Effector memory CD4-positive, alpha-beta T cell (primary cell): Measurements from ENCODE around the gene CDKAL1.

Experiments
- DNase-seq, 3 donors: peaks; one replicate each; pipeline ENCODE4 v3.0.0-alpha.2; 2020
- H3K27ac ChIP-seq: 2 replicates; pipeline ENCODE4 v1.7.0; 2013; ENCODE audit warnings: mild to moderate bottlenecking, low read length, moderate library complexity; ENCODE audit not compliant: insufficient read depth, poor library complexity, severe bottlenecking
- H3K27me3 ChIP-seq: replicated peaks from 2 replicates; pipeline ENCODE4 v1.7.0; 2013; ENCODE audit warnings: mild to moderate bottlenecking, low read length; ENCODE audit not compliant: insufficient read depth, control insufficient read depth, poor library complexity, severe bottlenecking
- H3K36me3 ChIP-seq: 2 replicates; pipeline ENCODE4 v1.7.0; 2013; ENCODE audit warnings: mild to moderate bottlenecking, low read length, moderate library complexity; ENCODE audit not compliant: control insufficient read depth, insufficient read depth
- H3K4me1 ChIP-seq: 2 replicates; pipeline ENCODE4 v1.7.0; 2013; ENCODE audit warnings: low read length, mild to moderate bottlenecking; ENCODE audit not compliant: control insufficient read depth, insufficient read depth, poor library complexity, severe bottlenecking
- H3K4me3 ChIP-seq: 2 replicates; pipeline ENCODE4 v1.7.0; 2013; ENCODE audit warnings: low read length, low read depth, mild to moderate bottlenecking; ENCODE audit not compliant: insufficient read depth, poor library complexity, severe bottlenecking
- H3K9me3 ChIP-seq: 2 replicates; pipeline ENCODE4 v1.7.0; 2013; ENCODE audit warnings: mild to moderate bottlenecking, low read length, moderate library complexity; ENCODE audit not compliant: control insufficient read depth

CDKAL1 gene

DNA sequence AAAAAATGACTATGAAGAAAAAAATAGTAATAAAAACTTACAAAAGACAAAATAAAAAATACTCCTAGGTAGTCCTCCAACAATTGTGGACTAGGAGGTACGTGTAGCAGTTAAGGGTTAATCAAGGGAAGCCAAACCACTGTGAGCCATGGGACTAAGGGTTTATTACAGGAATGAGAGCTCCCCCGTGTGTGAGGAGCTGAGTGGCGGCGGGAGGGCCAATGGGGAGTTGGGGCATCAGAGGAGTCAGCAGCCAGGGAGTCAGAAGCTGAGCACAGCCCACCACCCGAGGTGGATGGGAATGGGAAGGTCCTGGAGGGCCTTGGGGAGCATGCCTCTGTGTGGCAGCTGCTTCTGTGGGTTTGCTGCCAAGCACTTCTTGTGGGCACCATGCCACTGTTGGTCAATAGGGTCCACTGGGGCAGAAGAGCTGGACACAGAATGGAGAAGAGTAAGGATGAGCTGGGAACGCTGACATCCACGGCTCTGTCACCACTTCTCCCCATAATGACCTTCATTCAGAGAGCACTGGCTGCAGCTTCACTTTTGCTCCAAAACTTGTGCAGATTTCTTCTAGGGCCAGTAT, 373.3 kb downstream of the CDKAL1 start:
- Histone ChIP-seq H3K27ac (no peak overlapping the region), H3K4me1 (no peaks in the 10 kb centered on the region), H3K27me3 (no peaks in the 10 kb centered on the region), H3K4me3 (no peak overlapping the region), H3K9me3 (no peaks in the 10 kb centered on the region), H3K36me3 (no peaks in the 10 kb centered on the region)
- DNase-seq = no peak

- H3K36me3 ChIP-seq = no peaks in the 10 kb centered on the region
- DNase-seq = no peak
- H3K4me3 ChIP-seq = no peak overlapping the region
- H3K4me1 ChIP-seq = no peaks in the 10 kb centered on the region
- no peak overlapping the region for H3K27ac ChIP-seq
- no peaks in the 10 kb centered on the region for H3K9me3 ChIP-seq
- H3K27me3 ChIP-seq = no peaks in the 10 kb centered on the region
Measured at GRCh38 chr6:20909621-20910020, 375.4 kb downstream of the CDKAL1 start.

DNA sequence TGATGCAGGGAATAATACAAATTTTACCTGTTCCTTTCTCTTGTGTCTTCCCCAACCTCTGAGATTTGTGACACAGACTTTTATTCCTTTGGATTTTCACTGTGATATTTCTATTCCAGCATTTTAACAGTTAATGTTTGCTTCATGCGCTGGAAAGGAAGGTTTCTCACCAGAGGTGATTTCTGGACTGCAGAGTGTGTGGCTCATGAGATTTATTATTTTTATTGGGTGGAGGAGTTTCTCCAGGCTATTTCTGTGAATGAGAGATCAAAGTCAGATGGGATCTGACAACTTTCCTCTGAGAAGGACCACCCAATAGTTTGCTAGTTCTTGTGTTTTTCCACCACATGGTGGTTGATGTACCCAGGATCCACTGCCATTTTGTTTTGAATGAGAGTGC, 377.5 kb downstream of the CDKAL1 start:
- Histone ChIP-seq H3K4me1 (no peaks in the 10 kb centered on the region), H3K9me3 (no peaks in the 10 kb centered on the region), H3K36me3 (no peaks in the 10 kb centered on the region), H3K27me3 (no peaks in the 10 kb centered on the region), H3K27ac (no peak overlapping the region), H3K4me3 (no peak overlapping the region)
- no peak for DNase-seq

DNA sequence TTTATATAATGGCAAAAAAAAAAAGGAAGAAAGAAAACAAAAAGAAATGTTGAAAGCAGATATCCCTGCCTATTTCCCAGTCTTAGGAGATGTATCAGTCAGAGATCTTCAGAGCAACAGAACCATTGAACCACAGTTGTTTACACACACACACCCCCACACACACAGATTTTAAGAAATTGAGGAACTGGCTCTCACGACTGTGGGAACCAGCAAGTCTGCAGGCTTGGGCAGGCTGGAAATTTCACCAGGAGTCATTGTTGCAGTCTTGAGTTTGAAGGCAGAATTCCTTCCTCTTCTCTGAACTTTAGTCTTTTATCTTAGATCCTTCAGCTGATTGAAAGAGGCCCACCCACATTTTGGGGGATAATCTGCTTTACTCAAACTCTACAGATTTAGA, 380.9 kb downstream of the CDKAL1 start:
- no peak for DNase-seq
- Histone ChIP-seq H3K36me3 (no peaks in the 10 kb centered on the region), H3K4me3 (no peak overlapping the region), H3K27ac (no peak overlapping the region), H3K9me3 (no peaks in the 10 kb centered on the region), H3K27me3 (no peaks in the 10 kb centered on the region), H3K4me1 (no peaks in the 10 kb centered on the region)

- no peaks in the 10 kb centered on the region for H3K27me3 ChIP-seq
- no peak overlapping the region for H3K27ac ChIP-seq
- no peak for DNase-seq
- H3K9me3 ChIP-seq = no peaks in the 10 kb centered on the region
- H3K4me3 ChIP-seq = no peak overlapping the region
- H3K36me3 ChIP-seq = no peaks in the 10 kb centered on the region
- no peaks in the 10 kb centered on the region for H3K4me1 ChIP-seq
Measured at GRCh38 chr6:20915626-20916025, 381.4 kb downstream of the CDKAL1 start.

GRCh38 chr6:20916086-20916485, 381.8 kb downstream of the CDKAL1 start:
- H3K36me3 ChIP-seq = no peaks in the 10 kb centered on the region
- H3K27ac ChIP-seq = no peak overlapping the region
- H3K9me3 ChIP-seq = no peaks in the 10 kb centered on the region
- H3K27me3 ChIP-seq = no peaks in the 10 kb centered on the region
- H3K4me3 ChIP-seq = no peak overlapping the region
- no peak for DNase-seq
- H3K4me1 ChIP-seq = no peaks in the 10 kb centered on the region

DNA sequence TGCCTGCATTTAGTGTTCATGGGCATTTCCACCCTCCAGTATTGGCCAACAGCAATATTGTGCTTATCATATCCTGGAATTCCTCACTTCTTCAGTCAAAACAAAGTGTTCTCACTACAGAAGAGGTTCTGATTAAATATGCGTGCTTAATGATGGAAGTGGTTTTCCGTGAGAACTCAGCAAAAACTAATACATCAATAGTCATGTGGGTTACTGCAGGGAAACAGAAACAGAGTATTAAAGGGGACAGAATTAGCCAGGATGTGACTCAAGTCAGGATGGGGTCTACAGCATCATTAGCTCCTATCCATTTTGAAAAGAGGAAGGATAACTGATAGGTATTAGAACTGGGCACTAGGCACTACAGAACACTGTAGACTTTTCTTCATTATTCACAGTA, 384.6 kb downstream of the CDKAL1 start:
- no peaks in the 10 kb centered on the region for H3K36me3 ChIP-seq
- no peak overlapping the region for H3K4me3 ChIP-seq
- H3K9me3 ChIP-seq = no peaks in the 10 kb centered on the region
- H3K27ac ChIP-seq = no peak overlapping the region
- no peaks in the 10 kb centered on the region for H3K27me3 ChIP-seq
- no peaks in the 10 kb centered on the region for H3K4me1 ChIP-seq
- no peak for DNase-seq

GRCh38 chr6:20919677-20920385, 385.6 kb downstream of the CDKAL1 start:
- Histone ChIP-seq H3K4me3 (no peak overlapping the region), H3K36me3 (no peaks in the 10 kb centered on the region), H3K4me1 (no peaks in the 10 kb centered on the region), H3K9me3 (no peaks in the 10 kb centered on the region), H3K27me3 (no peaks in the 10 kb centered on the region), H3K27ac (no peak overlapping the region)
- DNase-seq = no peak

DNA sequence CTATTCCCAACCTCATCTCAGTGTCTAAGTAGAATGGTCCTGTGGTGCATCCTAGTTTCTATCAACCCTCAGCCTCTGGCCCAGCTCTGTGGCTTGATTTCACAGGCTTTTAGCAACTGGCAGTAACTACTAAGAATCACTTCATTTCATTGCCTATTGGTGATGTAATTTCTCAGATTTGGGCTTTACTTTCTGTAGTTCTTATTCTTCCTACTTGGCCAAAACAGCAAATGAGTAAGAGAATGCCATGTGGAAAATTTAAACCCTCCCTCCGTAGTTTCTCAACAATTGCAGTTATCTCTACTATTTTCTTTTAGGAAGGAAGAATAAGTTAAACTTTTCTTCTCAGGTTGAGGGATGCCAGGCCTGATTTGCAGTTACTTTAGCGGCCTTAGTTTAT, 387.3 kb downstream of the CDKAL1 start:
- no peak for DNase-seq
- H3K4me1 ChIP-seq = no peaks in the 10 kb centered on the region
- no peaks in the 10 kb centered on the region for H3K9me3 ChIP-seq
- no peaks in the 10 kb centered on the region for H3K36me3 ChIP-seq
- H3K27ac ChIP-seq = no peak overlapping the region
- H3K27me3 ChIP-seq = no peaks in the 10 kb centered on the region
- H3K4me3 ChIP-seq = no peak overlapping the region

- H3K27ac ChIP-seq = no peak overlapping the region
- DNase-seq = no peak
- no peaks in the 10 kb centered on the region for H3K27me3 ChIP-seq
- no peaks in the 10 kb centered on the region for H3K9me3 ChIP-seq
- H3K36me3 ChIP-seq = no peaks in the 10 kb centered on the region
- H3K4me3 ChIP-seq = no peak overlapping the region
- no peaks in the 10 kb centered on the region for H3K4me1 ChIP-seq
Measured at GRCh38 chr6:20922743-20923142, 388.5 kb downstream of the CDKAL1 start.
